PC-3 (cell line): Measurements from ENCODE around the gene MAS1. TPM values are rescaled to one million over a fixed set of nuclear protein-coding genes. Genes with fewer than 3 reads are reported as not detected.

Source experiments
- ATAC-seq: fragments of 200-7000 bp; cut with Tn5 transposase; 2 replicates; pipeline ENCODE4 v1.9.1; 2020; ENCODE audit warnings: mild to moderate bottlenecking, moderate library complexity
- BruUV-seq: library from RNA; stranded (reverse); fragments of 400-500 nt; replicated peaks from 2 replicates; lab custom pipeline; 2021; lab: Mats Ljungman, UMichigan
- CTCF ChIA-PET: fragments of 300-600 bp; sonication (Branson Sonifier 250); formaldehyde crosslinking; loops from one replicate; lab custom pipeline; 2022; ENCODE audit warnings: antibody characterized with exemption; lab: Charles Lee
- POLR2A ChIA-PET: fragments of 300-600 bp; sonication (Branson Sonifier 250); formaldehyde crosslinking; loops from one replicate; lab custom pipeline; 2022; ENCODE audit warnings: antibody characterized with exemption; ENCODE audit not compliant: unreplicated experiment; lab: Charles Lee
- DNase-seq: peaks from one replicate; pipeline ENCODE4 v3.0.0-alpha.2; 2015
- H2AFZ ChIP-seq: fragments of 300-600 bp; sonication (generic); 2 replicates; pipeline ENCODE4 v1.6.0; 2016; ENCODE audit warnings: antibody characterized with exemption, low read length
- H3F3A ChIP-seq: fragments of 300-600 bp; sonication (generic); one replicate; pipeline ENCODE4 v1.6.0; 2017; ENCODE audit warnings: antibody characterized with exemption, low read length, control low read depth, mild to moderate bottlenecking; ENCODE audit not compliant: unreplicated experiment
- H3K27ac ChIP-seq: fragments of 300-600 bp; sonication (generic); 2 replicates; pipeline ENCODE4 v1.5.1; 2016; ENCODE audit warnings: mild to moderate bottlenecking, low read length
- H3K27me3 ChIP-seq: fragments of 300-600 bp; sonication (generic); 2 replicates; pipeline ENCODE4 v1.6.1; 2016; ENCODE audit warnings: low read length, mixed read lengths
- H3K36me3 ChIP-seq: fragments of 300-600 bp; sonication (generic); 2 replicates; pipeline ENCODE4 v1.6.1; 2016; ENCODE audit warnings: low read depth, mixed run types, low read length, mixed read lengths
- H3K4me1 ChIP-seq: fragments of 300-600 bp; sonication (generic); 2 replicates; pipeline ENCODE4 v1.5.1; 2016; ENCODE audit warnings: low read length; ENCODE audit not compliant: insufficient read depth
- H3K4me2 ChIP-seq: fragments of 300-600 bp; sonication (generic); 2 replicates; pipeline ENCODE4 v1.6.0; 2016; ENCODE audit warnings: low read length
- H3K4me3 ChIP-seq: fragments of 300-600 bp; sonication (generic); 2 replicates; pipeline ENCODE4 v1.5.1; 2016; ENCODE audit warnings: mild to moderate bottlenecking, low read length, mixed read lengths
- H3K79me2 ChIP-seq: fragments of 300-600 bp; sonication (generic); 2 replicates; pipeline ENCODE4 v1.6.1; 2017; ENCODE audit warnings: low read length, mixed read lengths
- H3K9ac ChIP-seq: fragments of 300-600 bp; sonication (generic); 2 replicates; pipeline ENCODE4 v1.6.0; 2016; ENCODE audit warnings: mild to moderate bottlenecking, low read length
- H3K9me2 ChIP-seq: fragments of 300-600 bp; sonication (generic); replicated peaks from 2 replicates; pipeline ENCODE4 v1.6.1; 2016; ENCODE audit warnings: mixed run types, low read length, mixed read lengths
- H3K9me3 ChIP-seq: fragments of 300-600 bp; sonication (generic); 2 replicates; pipeline ENCODE4 v1.6.1; 2016; ENCODE audit warnings: low read length, mixed read lengths
- H4K20me1 ChIP-seq: fragments of 300-600 bp; sonication (generic); 2 replicates; pipeline ENCODE4 v1.6.1; 2016; ENCODE audit warnings: low read length, mixed read lengths
- EZH2 ChIP-seq: fragments of 300-600 bp; sonication (generic); IDR thresholded peaks from one replicate; pipeline ENCODE4 v1.6.1; 2017; ENCODE audit warnings: antibody characterized with exemption, mild to moderate bottlenecking, low read length; ENCODE audit not compliant: unreplicated experiment
- EZH2phosphoT487 ChIP-seq: fragments of 300-600 bp; sonication (generic); IDR thresholded peaks from 2 replicates; pipeline ENCODE4 v1.6.1; 2018; ENCODE audit warnings: mild to moderate bottlenecking, antibody characterized with exemption, low read length, borderline replicate concordance
- intact Hi-C: fragments of 100-400 bp; cut with micrococcal nuclease; formaldehyde crosslinking; loops from 2 replicates; pipeline ENCODE4 v1.9.0; 2023
- total RNA-seq: library from RNA; depleted of rRNA; stranded (reverse); fragments of >200 nt; gene quantifications from 2 replicates; pipeline ENCODE4 v1.2.3, GENCODE V29; 2014
- TF ChIP-seq, protein P1 (sequence below): fragments of 300-600 bp; sonication (generic); conservative IDR thresholded peaks from 2 replicates; pipeline ENCODE4 v1.5.1; 2017; ENCODE audit warnings: antibody characterized with exemption, low read depth, mild to moderate bottlenecking, low read length

The MAS1 gene
- total RNA-seq, 1 experiment from 2014 or later: not detected

DNA sequence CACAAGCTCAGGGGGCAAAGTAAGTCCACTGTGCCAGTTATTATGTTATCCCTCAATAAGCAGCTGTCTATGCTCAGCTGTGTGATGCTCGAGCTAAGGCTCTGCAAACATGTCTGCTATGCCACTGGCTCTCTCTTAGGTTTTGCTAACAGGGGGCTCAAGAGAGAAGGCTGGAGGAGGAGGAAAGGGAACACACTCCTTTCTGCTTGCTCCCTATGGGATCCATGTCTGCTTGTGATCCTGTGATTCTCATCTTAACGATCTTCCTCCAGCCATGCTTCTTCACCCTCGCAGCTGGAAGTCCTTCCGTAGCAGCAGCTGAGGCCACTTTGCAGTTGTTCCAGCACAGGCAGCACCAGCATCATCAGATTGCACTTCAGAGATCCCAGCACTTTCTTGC is 41.1 kb downstream of the MAS1 start:
- H3K4me3 ChIP-seq: no peak overlapping the region
- no peaks in the 10 kb centered on the region for H3K9me2 ChIP-seq
- H4K20me1 ChIP-seq: no peaks in the 10 kb centered on the region
- H3F3A ChIP-seq: no peaks in the 10 kb centered on the region
- H3K9ac ChIP-seq: no peak overlapping the region
- ATAC-seq (no peak), DNase-seq (no peak)
- H3K9me3 ChIP-seq: no peaks in the 10 kb centered on the region
- H3K36me3 ChIP-seq: no peaks in the 10 kb centered on the region
- no peak overlapping the region for H3K27ac ChIP-seq
- H3K79me2 ChIP-seq: no peaks in the 10 kb centered on the region
- no peaks in the 10 kb centered on the region for H3K27me3 ChIP-seq
- ChIA-PET CTCF (no interaction called here), POLR2A (no interaction called here)
- no TSS peak for BruUV-seq
- no peak overlapping the region for H3K4me2 ChIP-seq
- H2AFZ ChIP-seq: no peak overlapping the region
- peaks cover 7% of the 10 kb centered on the region; the same call in 1 of the 2 replicates for H3K4me1 ChIP-seq
- TF ChIP-seq EZH2phosphoT487 (no peak), EZH2 (no peak)
- TF ChIP-seq, protein P1, sequence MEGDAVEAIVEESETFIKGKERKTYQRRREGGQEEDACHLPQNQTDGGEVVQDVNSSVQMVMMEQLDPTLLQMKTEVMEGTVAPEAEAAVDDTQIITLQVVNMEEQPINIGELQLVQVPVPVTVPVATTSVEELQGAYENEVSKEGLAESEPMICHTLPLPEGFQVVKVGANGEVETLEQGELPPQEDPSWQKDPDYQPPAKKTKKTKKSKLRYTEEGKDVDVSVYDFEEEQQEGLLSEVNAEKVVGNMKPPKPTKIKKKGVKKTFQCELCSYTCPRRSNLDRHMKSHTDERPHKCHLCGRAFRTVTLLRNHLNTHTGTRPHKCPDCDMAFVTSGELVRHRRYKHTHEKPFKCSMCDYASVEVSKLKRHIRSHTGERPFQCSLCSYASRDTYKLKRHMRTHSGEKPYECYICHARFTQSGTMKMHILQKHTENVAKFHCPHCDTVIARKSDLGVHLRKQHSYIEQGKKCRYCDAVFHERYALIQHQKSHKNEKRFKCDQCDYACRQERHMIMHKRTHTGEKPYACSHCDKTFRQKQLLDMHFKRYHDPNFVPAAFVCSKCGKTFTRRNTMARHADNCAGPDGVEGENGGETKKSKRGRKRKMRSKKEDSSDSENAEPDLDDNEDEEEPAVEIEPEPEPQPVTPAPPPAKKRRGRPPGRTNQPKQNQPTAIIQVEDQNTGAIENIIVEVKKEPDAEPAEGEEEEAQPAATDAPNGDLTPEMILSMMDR: no peak
- intact Hi-C loops: no loop called here

DNA sequence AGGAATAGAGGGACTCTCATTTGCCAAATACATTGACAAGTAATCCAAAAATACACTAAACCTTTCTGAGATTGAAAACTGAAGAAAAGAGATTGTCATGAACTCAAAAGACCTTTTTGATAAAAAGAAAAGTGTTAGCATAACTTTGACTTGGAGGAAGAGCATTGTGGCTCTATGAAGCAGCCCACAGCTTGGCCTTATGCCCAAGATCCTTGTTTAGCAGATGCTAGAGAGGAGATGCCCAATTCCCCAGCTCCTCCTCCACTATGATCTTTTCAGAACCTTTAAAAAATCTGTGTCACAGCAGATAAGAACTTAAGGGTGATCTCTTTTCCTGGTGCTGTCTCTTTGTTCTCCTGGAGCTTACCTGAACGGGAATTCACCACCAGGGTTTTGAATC is 42.3 kb downstream of the MAS1 start:
- Histone ChIP-seq H3F3A (no peaks in the 10 kb centered on the region), H2AFZ (no peak overlapping the region), H3K9me2 (no peaks in the 10 kb centered on the region), H3K36me3 (no peaks in the 10 kb centered on the region), H3K27me3 (no peaks in the 10 kb centered on the region), H4K20me1 (no peaks in the 10 kb centered on the region), H3K27ac (no peak overlapping the region), H3K9ac (no peak overlapping the region), H3K9me3 (no peaks in the 10 kb centered on the region), H3K4me3 (no peak overlapping the region), H3K4me2 (no peak overlapping the region), H3K79me2 (no peaks in the 10 kb centered on the region), H3K4me1 (peaks cover 7% of the 10 kb centered on the region; the same call in 1 of the 2 replicates)
- ATAC-seq: no peak
- intact Hi-C loops: no loop called here
- ChIA-PET POLR2A (no interaction called here), CTCF (no interaction called here)
- DNase-seq: no peak
- TF ChIP-seq EZH2phosphoT487: no peak
- TF ChIP-seq EZH2: no peak
- TF ChIP-seq, protein P1: no peak
- no TSS peak for BruUV-seq

DNA sequence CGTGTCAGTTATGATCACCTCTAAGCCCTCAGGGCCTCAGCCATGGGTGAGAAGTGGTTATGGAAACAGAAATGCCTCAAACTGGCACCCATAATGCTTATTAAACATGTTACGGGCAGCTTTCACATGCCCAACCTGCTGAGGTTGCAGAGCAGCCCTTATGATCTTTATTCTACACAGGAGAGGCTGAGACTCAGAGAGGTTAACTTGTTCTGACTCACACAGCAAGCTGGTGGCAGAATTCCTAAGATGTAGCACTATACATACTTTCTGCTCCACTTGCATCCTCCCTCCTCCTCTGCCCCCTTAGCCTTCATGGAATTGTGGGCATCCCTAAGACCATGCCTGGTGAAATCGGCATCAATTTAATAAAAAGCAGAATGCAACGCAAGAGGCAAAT is 43.4 kb downstream of the MAS1 start:
- no peaks in the 10 kb centered on the region for H3K9me3 ChIP-seq
- no peaks in the 10 kb centered on the region for H3K79me2 ChIP-seq
- no peak overlapping the region for H2AFZ ChIP-seq
- no peaks in the 10 kb centered on the region for H3F3A ChIP-seq
- no peaks in the 10 kb centered on the region for H3K9me2 ChIP-seq
- no peaks in the 10 kb centered on the region for H4K20me1 ChIP-seq
- ChIA-PET CTCF (no interaction called here), POLR2A (no interaction called here)
- no peak overlapping the region for H3K4me2 ChIP-seq
- peaks cover 7% of the 10 kb centered on the region; the same call in 1 of the 2 replicates for H3K4me1 ChIP-seq
- no peak overlapping the region for H3K4me3 ChIP-seq
- H3K27me3 ChIP-seq: no peaks in the 10 kb centered on the region
- DNase-seq (no peak), ATAC-seq (no peak)
- H3K9ac ChIP-seq: no peak overlapping the region
- no peaks in the 10 kb centered on the region for H3K36me3 ChIP-seq
- intact Hi-C loops: no loop called here
- H3K27ac ChIP-seq: no peak overlapping the region
- BruUV-seq: no TSS peak
- TF ChIP-seq EZH2 (no peak), EZH2phosphoT487 (no peak)
- TF ChIP-seq, protein P1: no peak
